CMK (cell line): ENCODE results near the gene ATP6V0B.

Experiments
- DNase-seq: peaks from one replicate; pipeline ENCODE4 v3.0.0-alpha.2; 2010; ENCODE audit warnings: low read depth

Gene ATP6V0B

DNA sequence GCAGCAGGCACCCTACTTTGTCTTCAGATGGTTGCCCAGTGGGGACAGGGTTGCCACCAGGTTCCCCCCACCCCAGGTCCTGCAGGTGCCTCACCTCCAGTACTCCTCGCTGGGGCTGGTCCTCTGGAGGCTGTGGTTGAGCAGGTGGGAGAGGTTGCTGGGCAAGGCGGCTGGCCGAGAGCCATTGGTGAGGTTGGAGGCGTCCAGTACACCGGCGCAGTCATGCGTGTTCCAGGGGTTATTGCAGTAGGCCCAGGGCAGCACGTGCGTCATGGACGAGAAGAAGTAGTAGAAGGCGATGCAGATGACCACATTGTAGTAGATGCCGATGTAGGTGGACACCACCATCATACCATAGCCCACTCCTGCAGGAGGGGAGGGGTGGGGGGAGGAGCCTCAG is 33.5 kb downstream of the ATP6V0B start:
- DNase-seq, result no peak

DNA sequence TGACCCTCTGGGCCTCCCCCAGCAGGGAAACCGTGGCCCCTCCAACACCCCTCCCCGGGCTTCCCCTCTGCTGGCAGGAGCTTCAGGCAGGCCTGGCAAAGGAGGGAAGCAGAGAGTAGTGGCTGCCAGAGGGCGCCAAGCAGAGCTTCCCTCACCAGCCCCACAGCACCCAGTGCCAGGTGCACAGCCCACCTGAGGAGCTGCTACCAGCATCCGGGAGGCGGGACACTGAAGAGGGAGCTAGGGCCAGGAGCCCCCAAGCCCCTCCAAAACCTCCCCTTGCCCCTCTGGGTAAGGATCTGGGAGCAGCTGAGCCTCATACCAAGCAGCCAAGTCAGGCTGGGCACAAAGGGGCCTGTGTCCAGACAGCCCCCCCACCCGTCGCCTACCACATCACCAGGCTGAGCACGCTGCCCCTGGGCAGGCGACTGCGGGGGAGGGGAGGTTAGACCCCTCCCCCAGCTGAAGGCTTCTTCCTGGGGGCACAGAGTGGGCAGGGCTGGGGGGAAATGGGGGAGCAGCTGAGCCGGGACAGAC is 36.2 kb downstream of the ATP6V0B start:
- no peak for DNase-seq

DNA sequence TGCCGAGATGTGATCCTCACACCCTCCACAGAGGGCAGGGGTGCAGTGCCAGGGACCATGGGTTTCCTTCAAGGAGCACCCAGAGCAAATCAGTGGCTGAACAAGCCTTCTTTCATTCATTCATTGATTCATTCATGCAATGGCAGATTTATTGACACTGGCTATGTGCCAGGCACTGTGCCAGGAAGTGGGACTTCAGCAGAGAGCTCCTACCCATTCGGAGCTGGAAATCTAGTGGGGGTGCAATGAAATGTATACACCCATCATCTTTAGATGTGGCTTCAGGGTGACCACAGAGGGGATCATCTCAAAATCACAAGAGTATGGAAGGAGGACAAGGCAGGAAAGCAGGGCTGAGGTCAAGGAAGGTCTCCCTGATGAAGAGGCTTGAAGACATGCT is 37.6 kb downstream of the ATP6V0B start:
- no peak for DNase-seq

DNA sequence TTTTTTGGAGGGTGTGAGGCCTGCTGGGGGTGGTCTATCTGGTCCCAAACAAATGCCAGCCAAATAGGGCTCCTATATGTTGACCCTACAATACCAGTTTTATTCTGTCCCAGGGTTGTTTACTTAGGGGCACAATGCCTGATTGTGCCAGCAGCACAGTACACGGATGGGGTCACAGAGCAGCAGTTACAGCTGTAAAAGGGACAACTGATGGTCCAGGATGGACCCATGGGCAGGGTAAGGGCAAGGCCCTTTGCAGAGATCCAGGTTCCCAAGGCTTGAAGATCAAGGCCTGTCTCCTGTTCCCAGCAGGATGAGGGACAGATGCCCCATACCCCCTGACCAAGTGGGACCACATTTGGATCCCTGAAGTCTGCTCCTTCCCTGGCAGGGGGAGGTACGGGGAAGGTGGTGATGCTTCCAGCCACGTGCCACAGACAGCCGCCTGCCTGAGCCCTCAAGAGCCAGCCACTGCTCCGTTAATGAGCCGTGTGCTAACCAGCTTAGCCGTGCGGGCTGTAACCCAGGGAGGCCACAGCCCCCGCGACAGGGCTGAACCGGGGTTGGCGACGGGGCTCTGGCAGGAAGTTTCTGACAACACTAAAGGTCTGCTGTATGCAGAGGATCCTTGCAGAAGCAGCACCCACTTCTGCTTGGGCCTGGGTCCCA is 38.3 kb downstream of the ATP6V0B start:
- DNase-seq, result no peak

DNA sequence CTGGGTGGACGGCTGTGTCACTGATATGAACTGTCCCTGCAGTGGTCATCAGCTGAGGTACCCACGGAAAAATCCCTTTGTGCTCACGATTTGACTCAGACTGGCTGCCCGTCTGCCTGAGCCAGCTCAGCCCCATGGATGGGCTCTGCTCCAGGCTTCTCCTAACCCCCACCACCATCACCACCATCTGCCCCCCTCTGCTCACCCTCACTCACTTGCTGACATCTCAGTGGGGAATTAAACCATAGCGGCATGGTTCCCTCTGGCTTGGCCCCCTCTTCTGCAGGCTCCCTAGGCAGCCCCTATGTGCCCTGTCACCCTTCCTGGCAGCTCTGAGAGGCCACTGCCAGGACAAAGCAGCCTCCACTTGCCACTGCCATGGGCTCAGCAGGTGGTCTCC is 39.2 kb downstream of the ATP6V0B start:
- DNase-seq, result no peak

DNA sequence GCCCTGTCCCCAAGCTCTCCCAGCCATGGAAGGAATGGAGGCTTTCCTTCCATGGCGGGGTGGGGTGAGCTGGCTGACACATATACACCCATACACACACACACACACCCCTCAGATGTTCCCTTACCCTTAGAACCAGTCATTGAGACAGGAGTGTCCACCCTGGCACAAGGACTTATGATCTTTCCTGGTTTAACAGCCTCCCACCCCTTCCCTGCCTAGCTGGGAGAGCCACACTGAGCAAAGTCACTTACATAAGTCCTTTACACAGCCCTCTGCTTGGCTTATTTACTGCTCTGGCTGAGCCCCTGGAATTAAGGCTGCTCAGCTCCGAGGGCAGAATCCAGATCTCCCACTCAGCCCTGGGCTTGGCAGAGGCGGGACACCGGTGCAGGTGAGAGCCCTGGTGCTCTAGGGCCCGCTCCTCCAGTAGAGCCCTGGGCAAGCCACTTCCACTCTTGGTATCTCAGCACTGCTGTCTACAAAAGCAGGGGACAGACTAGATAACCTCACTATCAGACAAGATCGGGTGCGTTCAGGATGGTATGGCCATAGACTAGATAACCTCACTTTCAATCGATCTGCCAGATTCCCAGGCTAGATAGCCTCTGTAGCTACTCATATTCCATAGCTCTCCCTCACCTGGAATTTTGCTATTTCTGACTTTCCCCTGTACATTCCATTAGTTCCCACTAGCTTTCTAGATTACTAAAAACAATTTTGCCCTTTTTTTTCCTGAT is 39.8 kb downstream of the ATP6V0B start:
- DNase-seq, result no peak

DNA sequence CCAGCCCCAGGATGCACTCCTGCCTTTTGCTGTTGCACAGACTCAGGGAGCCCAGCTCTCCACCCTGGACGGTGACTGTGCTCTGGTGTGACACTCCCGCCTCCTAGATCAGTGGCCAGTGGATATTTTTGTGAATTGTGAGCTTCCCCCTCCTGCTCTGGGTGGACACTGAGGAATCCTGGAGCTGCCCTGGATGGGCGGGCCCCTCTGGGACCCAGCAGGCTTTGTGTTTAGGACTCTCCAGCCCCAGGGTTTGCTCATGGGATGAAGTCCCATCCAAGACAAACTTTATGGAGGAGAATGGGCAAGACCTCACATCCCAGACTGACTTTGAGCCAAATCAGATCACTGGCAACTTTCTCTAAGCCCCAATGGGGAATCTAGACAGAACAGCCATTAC is 40.4 kb downstream of the ATP6V0B start:
- no peak for DNase-seq

DNA sequence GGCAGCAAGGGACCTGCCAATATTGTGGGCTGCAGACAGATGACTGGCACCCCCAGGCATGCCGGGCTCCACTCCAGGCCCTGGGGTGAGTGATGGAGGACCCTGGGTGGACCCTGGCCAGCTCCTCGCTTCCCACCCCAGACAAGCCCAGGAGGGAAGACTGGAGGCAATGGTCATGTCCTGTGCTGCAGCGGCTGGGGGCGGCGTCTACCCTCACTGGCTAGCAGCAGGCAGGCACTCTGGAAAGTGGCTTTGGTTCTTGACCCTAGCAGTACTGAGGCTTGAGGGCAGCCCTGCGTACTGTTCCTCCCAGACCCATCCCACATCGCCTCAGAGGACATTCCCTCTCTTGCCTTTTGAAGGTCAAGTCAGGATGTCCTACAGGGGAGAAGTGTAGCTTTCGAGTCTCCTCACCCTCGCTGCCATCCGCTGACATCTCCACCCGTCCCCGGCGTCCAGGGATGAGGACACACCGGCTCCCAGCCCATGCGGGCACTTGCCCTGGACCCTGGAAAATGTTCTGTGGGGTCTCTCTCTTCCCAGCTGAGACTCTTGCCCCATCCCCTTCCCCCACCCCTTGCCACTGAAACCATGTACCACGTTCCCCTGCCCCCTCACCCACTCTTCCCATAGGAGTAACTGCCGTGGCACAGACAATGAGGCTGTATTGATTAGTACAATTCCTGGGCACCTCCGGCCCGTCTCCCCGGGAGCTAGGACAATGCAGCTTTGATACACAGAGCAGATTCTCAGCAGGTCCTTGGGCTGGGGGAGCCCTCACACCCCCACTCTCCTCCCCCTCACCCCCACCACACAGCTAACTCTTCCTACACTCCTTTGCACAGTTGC is 41.5 kb downstream of the ATP6V0B start:
- DNase-seq, result no peak

DNA sequence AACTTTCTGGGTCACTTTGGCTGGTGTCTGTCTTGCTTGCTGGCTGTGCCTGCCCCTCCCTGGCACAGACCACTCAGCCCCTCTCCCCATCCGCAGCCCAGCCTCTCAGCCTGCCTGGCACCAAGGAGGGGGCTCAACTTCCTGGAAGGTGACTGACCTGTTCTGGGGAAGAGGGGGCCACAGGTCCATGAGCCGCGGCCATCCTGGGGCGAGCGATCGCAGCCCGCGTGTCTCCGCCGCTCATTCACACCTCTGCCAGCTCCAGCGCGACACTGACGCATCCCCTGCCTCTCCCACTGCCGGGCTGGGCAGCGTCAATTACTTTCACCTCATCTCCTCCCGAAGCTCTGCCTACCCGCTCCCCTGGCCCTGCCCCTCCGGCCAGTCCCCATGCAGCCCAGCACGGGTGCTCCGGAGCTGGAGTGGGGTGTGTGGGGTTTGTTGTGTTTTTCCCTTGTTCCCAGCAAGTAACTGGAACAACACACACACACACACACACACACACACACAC is 42.2 kb downstream of the ATP6V0B start:
- DNase-seq, result no peak

DNA sequence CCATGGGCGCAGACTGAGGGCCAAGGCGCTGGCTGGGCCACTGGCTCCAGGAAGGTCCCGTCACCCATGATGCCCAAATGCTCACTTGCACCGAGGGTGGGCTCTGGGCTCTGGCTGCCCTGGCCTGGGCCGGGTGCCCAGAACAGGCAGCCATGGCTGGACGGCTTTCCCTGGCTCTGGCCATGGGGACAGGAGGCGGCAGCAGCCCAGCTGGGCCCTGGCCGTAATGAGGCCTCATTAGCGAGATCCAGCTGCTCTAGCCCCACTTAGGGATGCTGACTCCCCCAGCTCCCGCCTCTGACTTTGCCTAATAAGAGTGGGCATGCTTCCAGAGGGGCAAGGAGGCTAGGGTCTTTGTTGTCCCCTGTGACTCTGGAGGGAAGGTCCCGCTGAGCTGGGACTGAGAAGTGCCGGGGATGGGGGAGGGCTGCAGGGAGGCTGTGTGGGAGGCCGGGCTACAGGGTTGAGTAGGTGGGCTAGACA is 44.7 kb downstream of the ATP6V0B start:
- DNase-seq, result no peak

DNA sequence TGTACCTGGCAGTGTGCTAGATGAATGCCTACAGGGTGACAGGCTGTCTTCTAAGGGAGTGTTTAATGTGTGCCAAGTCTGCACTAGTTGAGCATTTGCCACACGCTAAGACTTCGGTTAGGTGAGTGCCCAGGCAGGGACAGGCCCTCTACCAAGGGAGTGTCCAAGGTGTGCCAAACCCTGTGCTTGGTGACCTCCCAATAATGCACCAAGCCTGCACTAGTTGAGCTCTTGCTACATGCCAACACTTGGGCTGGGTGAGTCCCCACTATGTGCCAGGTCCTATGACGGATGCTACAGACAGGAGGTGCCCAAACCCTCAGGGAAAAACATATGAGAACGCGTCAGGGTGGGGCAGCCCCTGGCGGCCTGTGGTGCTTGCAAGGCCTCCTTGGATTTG is 45.7 kb downstream of the ATP6V0B start:
- no peak for DNase-seq

DNA sequence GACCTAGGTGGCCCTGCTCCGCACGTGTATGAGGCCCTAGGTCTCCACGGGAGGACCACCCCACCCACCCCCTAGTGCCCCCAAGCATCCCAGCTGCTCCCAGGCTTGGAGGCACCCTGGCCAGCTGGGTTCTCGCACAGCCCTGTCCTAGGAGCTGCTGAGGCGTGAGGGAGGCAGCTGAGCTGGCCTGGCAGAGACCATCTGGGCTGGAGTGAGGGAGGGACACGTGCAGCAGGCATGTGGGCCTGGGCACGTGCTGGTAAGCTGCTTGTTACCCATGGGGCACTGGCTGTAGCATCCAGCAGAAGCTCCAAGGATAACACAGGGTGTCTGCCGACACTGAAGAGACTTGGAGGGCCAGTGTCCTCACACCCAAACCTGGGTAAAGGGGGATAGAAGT is 46.4 kb downstream of the ATP6V0B start:
- no peak for DNase-seq

DNA sequence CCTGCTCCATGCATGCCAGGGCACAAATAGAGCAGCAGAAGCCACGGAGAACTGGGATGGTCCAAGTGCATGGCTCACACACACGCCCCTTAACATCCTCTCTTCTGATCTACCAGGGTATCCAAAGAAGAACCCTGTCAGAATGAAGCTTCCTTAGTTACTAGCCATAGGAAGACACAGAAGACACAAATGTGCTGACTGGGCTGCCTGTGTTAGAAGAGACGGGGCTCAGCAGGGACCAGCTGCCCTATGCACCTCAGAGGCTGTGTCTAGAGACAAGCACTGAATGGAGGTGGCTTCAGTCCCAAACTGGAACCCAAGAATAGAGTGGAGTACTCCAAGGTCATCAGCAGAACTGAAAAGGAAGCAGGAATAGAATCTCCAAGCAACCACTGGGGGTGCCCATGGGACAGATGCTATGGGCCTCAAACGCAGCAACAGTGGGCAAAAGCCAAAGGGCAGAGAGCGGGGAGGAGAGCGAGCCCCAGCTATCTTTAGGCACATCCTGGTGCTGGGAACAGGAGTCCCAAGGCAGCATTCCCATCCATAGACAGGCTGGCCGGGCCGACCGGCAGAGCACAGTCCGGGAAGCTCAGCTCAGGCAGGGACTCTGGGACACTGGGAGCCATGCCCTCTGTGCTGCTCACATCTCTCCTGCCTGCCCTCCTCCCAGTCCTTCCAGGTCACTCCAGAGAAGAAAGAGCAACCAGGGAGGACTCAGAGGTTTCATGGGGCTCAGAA is 47.0 kb downstream of the ATP6V0B start:
- DNase-seq, result no peak

DNA sequence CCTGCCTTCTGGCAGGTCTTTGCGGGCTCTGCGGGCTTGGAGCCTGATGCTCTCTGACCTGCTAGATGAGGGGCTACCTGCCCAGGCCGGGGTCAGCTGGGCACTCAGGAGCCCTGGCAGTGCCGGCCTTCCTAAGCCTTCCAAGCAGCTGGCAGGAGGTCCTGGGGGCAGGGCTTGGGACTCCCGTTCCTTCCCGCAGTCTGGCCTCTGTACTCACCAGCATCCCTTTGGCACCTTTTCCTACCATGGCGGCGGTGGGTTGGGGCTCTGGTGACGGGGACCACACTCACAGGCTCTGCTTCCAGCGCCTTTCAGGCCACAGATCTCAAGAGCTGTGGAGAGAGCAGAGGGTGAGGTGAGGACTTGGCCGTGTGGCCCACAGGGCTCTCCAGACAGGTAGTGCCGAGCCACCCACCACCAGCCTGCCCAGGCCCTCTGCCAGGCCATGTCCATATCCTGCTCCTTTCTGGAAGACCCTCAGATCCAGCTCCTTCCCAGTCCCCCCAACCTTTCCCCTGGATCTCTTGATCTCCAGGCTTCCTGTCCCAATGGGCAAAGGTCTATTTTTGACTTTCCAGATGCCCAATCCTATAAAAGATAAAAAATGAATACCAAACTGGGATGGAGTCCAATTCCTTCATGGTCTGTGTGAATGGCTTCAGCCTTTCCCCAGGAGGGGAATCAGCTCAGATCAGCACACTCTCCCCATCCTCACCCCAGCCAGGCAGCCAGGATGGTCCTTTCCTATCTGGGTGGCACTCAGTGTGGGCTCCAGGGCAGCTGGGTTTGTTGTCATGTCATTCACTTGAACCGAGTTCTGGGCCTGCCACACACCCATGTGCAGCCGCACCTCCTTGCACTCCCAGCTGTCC is 49.5 kb downstream of the ATP6V0B start:
- no peak for DNase-seq

DNA sequence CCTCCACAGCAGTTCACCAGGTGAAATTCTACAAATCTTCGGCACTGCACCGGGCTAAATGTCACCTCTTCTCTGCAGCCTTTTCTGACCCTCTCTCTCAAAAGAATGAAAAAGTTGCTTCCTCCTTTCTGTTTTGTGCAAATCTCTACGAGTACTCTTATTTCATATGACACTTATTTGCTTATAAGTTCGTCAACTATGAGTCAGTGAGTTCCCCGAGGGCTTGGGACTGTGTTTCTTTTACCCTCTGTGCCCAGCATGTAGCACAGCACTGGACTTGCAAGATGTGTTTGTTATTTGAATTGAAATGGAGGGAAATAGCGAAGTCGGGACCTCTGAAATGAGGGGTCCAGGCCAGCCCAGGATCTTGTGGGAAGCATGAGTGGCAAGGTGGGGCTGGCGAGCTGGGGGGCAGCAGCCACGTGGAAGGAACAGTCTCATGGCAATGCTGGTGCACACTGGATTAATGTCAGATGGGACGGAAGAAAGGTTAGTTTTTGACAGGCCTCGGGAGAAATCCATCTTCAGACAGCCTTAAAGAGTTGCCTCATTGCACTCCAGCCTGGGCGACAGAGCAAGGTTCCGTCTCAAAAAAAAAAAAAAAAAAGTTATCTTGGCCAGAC is 50.3 kb downstream of the ATP6V0B start:
- DNase-seq, result no peak

DNA sequence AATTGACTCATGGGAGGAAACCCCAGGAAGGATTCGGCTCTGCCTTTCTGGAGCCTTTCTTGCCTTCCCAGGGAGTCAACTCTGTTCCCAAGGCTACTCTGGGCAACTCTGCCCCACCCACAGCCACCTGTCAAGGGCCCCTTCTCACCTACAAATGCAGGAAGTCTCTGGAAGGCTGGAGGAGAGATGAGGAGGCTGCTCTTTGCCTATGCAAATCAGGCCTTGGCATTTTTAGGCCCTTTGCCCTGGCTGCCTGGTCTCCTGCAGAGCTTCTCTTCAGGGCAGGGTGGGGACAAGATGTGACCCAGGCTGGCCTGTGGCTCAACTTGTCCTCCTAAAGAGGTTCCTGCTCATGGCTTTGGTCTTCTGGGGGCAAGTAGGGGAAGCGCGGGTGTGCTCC is 51.1 kb downstream of the ATP6V0B start:
- DNase-seq, result no peak

DNA sequence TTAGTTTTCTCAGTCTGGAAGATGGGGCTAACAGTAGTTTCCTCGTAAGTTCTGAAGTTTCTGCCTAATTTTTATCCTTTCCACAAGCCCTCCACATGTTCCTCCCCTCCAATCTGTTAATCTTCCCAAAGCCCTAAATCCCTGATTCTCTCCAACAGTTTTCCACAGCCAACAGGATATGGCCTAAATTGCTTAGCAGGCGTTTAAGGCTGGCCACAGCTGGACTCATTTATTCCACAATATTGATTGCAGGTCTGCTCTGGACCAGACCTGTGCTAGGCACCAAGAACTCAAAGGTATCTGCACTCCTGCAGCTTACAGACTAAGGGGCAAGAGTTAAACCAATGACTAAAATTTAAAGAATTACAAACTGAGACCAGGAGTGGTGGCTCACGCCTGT is 52.6 kb downstream of the ATP6V0B start:
- DNase-seq, result no peak
